ENCODE data around the gene CTSH.
A peak's percentile ranks its signal among the peaks of the same experiment; 100 is the strongest.

Gene CTSH

GRCh38 chr15:78913012-78913411 lies 31.8 kb downstream of the CTSH start:
- no peak overlapping the region for H3K4me3 ChIP-seq (replicated peaks in 1 of 2; ENCODE audit: low read depth in 2 of 2, low read length in 2 of 2)
- no peak for TF ChIP-seq CTCF (IDR thresholded peaks at IDR 0.05; ENCODE audit: low read depth, low read length)
- no peak for DNase-seq (ENCODE audit: low read depth in 2 of 2)

- H3K4me3 ChIP-seq (replicated peaks in 1 of 2; ENCODE audit: low read depth in 2 of 2, low read length in 2 of 2): no peak overlapping the region
- no peak for DNase-seq (ENCODE audit: low read depth in 2 of 2)
- no peak for TF ChIP-seq CTCF (IDR thresholded peaks at IDR 0.05; ENCODE audit: low read depth, low read length)
Observed at GRCh38 chr15:78912316-78912715, 32.5 kb downstream of the CTSH start.

- no peak for DNase-seq (ENCODE audit: low read depth in 2 of 2)
- no peak for TF ChIP-seq CTCF (IDR thresholded peaks at IDR 0.05; ENCODE audit: low read depth, low read length)
- no peak overlapping the region for H3K4me3 ChIP-seq (replicated peaks in 1 of 2; ENCODE audit: low read depth in 2 of 2, low read length in 2 of 2)
Observed at GRCh38 chr15:78910271-78910670, 34.6 kb downstream of the CTSH start.

- DNase-seq (ENCODE audit: low read depth in 2 of 2): peak; percentile 47 to 57
- H3K4me3 ChIP-seq (replicated peaks in 1 of 2; ENCODE audit: low read depth in 2 of 2, low read length in 2 of 2): no peak overlapping the region
- TF ChIP-seq CTCF (IDR thresholded peaks at IDR 0.05; ENCODE audit: low read depth, low read length): peak; percentile 75
Observed at GRCh38 chr15:78909791-78910228, 35.0 kb downstream of the CTSH start.

- no peak for DNase-seq (ENCODE audit: low read depth in 2 of 2)
- H3K4me3 ChIP-seq (replicated peaks in 1 of 2; ENCODE audit: low read depth in 2 of 2, low read length in 2 of 2): no peak overlapping the region
- no peak for TF ChIP-seq CTCF (IDR thresholded peaks at IDR 0.05; ENCODE audit: low read depth, low read length)
Observed at GRCh38 chr15:78909160-78909695, 35.6 kb downstream of the CTSH start.

- TF ChIP-seq CTCF (IDR thresholded peaks at IDR 0.05; ENCODE audit: low read depth, low read length): peak; percentile 34
- DNase-seq (ENCODE audit: low read depth in 2 of 2): no peak
- no peak overlapping the region for H3K4me3 ChIP-seq (replicated peaks in 1 of 2; ENCODE audit: low read depth in 2 of 2, low read length in 2 of 2)
Observed at GRCh38 chr15:78907577-78907976, 37.3 kb downstream of the CTSH start.

GRCh38 chr15:78906316-78906620 lies 38.6 kb downstream of the CTSH start:
- peak; percentile 72 to 94 for DNase-seq (ENCODE audit: low read depth in 2 of 2)
- no peak overlapping the region for H3K4me3 ChIP-seq (replicated peaks in 1 of 2; ENCODE audit: low read depth in 2 of 2, low read length in 2 of 2)
- no peak for TF ChIP-seq CTCF (IDR thresholded peaks at IDR 0.05; ENCODE audit: low read depth, low read length)

Measured in cardiac fibroblast (primary cell).